Ovary (tissue), 3 donors: ENCODE results near the gene NFIA.

Experiments
- EP300 ChIP-seq: sonication (generic); formaldehyde crosslinking; IDR thresholded peaks from one replicate; pipeline ENCODE4 v1.6.1; 2017; ENCODE audit warnings: antibody characterized with exemption
- TF ChIP-seq, protein P1 (sequence below), 3 donors: fragments of 450-650 bp in 2 of 3; fragments of 200-600 bp in 1 of 3; IDR thresholded peaks; one replicate each; pipeline versions ENCODE4 v1.5.1 to v1.8.0; 2016 to 2022; ENCODE audit warnings: antibody characterized with exemption in 3 of 3, mild to moderate bottlenecking in 1 of 3
- donor health status: DM: no; HTN: no; CAD: no.

DNA sequence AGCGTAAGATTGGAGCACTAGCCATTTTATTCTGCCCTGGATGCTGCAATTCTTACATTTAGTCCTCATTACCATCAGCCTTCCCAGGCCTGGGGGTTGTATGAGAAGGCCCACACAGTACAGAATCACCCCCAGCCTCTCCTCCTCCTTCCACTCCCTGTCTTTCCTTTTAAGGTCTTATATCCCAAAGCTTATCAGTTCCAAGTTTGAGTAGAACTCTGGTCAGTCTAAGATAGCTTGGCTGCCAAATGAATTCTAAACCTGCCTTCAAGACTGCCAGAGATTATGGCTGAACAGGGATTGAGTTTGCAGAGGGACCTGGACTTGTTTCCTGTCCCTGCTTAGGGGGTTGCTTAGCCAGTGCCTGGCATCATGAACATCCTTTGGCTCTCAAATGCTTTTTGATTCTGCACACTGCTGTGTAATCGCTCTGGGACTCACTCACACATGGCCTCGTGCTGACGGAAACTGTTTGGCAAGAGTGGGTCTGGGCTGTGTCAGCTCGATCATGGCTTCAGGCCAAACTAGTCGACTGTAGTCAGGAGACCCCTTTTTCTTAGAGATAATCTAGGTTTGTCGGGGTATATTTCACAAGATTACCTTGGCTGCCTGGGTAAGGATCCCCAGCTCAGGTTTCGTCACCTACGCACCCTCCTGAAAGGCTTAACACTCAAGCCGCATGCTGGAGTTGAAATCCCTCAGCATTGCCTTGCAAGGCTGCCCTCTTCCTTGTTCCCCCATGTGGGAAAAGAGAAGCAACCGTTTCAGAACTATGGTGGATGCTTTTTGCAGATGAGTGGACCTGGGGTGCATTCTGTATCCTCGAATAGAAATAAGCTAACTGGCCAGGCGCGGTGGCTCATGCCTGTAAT is 252.6 kb downstream of the NFIA start:
- TF ChIP-seq, protein P1, sequence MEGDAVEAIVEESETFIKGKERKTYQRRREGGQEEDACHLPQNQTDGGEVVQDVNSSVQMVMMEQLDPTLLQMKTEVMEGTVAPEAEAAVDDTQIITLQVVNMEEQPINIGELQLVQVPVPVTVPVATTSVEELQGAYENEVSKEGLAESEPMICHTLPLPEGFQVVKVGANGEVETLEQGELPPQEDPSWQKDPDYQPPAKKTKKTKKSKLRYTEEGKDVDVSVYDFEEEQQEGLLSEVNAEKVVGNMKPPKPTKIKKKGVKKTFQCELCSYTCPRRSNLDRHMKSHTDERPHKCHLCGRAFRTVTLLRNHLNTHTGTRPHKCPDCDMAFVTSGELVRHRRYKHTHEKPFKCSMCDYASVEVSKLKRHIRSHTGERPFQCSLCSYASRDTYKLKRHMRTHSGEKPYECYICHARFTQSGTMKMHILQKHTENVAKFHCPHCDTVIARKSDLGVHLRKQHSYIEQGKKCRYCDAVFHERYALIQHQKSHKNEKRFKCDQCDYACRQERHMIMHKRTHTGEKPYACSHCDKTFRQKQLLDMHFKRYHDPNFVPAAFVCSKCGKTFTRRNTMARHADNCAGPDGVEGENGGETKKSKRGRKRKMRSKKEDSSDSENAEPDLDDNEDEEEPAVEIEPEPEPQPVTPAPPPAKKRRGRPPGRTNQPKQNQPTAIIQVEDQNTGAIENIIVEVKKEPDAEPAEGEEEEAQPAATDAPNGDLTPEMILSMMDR (IDR thresholded peaks at IDR 0.05), result no peak
- no peak for TF ChIP-seq EP300
